HG02678 (cell line): ENCODE results near the gene REPIN1.

Experiments
- ATAC-seq: cut with Tn5 transposase; IDR thresholded peaks from one replicate; pipeline ENCODE4 v1.9.1; 2021; ENCODE audit warnings: mild to moderate bottlenecking, moderate library complexity; ENCODE audit not compliant: unreplicated experiment

REPIN1 gene

GRCh38 chr7:150388709-150389531, 20.3 kb downstream of the REPIN1 start:
- ATAC-seq = no peak

GRCh38 chr7:150389532-150389816, 20.9 kb downstream of the REPIN1 start:
- no peak for ATAC-seq

GRCh38 chr7:150390205-150390604, 21.6 kb downstream of the REPIN1 start:
- no peak for ATAC-seq

- no peak for ATAC-seq
Measured at GRCh38 chr7:150393325-150393724, 24.7 kb downstream of the REPIN1 start.

GRCh38 chr7:150396426-150396825, 27.8 kb downstream of the REPIN1 start:
- no peak for ATAC-seq

GRCh38 chr7:150396851-150397260, 28.2 kb downstream of the REPIN1 start:
- ATAC-seq = no peak

- no peak for ATAC-seq
Measured at GRCh38 chr7:150397346-150398107, 28.9 kb downstream of the REPIN1 start.

- no peak for ATAC-seq
Measured at GRCh38 chr7:150398108-150398964, 29.7 kb downstream of the REPIN1 start.

GRCh38 chr7:150398965-150399320, 30.3 kb downstream of the REPIN1 start:
- ATAC-seq = no peak

- ATAC-seq = no peak
Measured at GRCh38 chr7:150399421-150400007, 30.9 kb downstream of the REPIN1 start.

GRCh38 chr7:150400008-150400787, 31.6 kb downstream of the REPIN1 start:
- ATAC-seq = no peak

- ATAC-seq = no peak
Measured at GRCh38 chr7:150400788-150401423, 32.3 kb downstream of the REPIN1 start.

GRCh38 chr7:150401424-150401790, 32.8 kb downstream of the REPIN1 start:
- ATAC-seq = peak; percentile 23

GRCh38 chr7:150401861-150402631, 33.4 kb downstream of the REPIN1 start:
- no peak for ATAC-seq

- no peak for ATAC-seq
Measured at GRCh38 chr7:150402671-150403321, 34.2 kb downstream of the REPIN1 start.

GRCh38 chr7:150403376-150404171, 35.0 kb downstream of the REPIN1 start:
- no peak for ATAC-seq

GRCh38 chr7:150404172-150404804, 35.7 kb downstream of the REPIN1 start:
- ATAC-seq = no peak
